Type B pancreatic cell (in vitro differentiated cells): ENCODE measurements around the gene PCDHGC5. TPM values are rescaled to one million over a fixed set of nuclear protein-coding genes. Genes with fewer than 3 reads are reported as not detected.

Experiments
- DNase-seq: peaks from one replicate; pipeline ENCODE4 v3.0.0; 2021; ENCODE audit warnings: mixed read lengths; ENCODE audit not compliant: unreplicated experiment; ENCODE audit errors: extremely low spot score
- H3K27ac Mint-ChIP-seq: 2 replicates; pipeline ENCODE4 v1.8.0; 2021; ENCODE audit warnings: mild to moderate bottlenecking, mixed read lengths
- H3K27me3 Mint-ChIP-seq: 2 replicates; pipeline ENCODE4 v1.8.0; 2021; ENCODE audit warnings: mixed read lengths
- H3K36me3 Mint-ChIP-seq: 2 replicates; pipeline ENCODE4 v1.8.0; 2021; ENCODE audit warnings: mixed read lengths
- H3K4me1 Mint-ChIP-seq: one replicate; pipeline ENCODE4 v1.8.0; 2021; ENCODE audit warnings: mixed read lengths; ENCODE audit not compliant: unreplicated experiment
- H3K4me3 Mint-ChIP-seq: 2 replicates; pipeline ENCODE4 v1.8.0; 2021; ENCODE audit warnings: mild to moderate bottlenecking, mixed read lengths
- H3K9me3 Mint-ChIP-seq: 2 replicates; pipeline ENCODE4 v1.8.0; 2021; ENCODE audit warnings: mixed read lengths
- total RNA-seq: library from RNA; stranded (reverse); gene quantifications from 2 replicates; pipeline ENCODE4 v1.2.1, GENCODE V29; 2021; ENCODE audit warnings: low replicate concordance
- TF ChIP-seq, protein P1 (sequence below): fragments of 200-600 bp; sonication (generic); conservative IDR thresholded peaks from 2 replicates; pipeline ENCODE4 v1.5.0; 2021; ENCODE audit warnings: antibody characterized with exemption, mild to moderate bottlenecking

PCDHGC5 gene
- total RNA-seq, 1 donor from 2014 or later = 1.9 TPM

DNA sequence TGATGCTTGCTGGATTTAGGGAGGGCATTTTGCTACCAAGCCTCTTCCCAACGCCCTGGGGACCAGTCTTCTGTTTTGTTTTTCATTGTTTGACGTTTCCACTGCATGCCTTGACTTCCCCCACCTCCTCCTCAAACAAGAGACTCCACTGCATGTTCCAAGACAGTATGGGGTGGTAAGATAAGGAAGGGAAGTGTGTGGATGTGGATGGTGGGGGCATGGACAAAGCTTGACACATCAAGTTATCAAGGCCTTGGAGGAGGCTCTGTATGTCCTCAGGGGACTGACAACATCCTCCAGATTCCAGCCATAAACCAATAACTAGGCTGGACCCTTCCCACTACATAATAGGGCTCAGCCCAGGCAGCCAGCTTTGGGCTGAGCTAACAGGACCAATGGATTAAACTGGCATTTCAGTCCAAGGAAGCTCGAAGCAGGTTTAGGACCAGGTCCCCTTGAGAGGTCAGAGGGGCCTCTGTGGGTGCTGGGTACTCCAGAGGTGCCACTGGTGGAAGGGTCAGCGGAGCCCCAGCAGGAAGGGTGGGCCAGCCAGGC is 23.0 kb downstream of the PCDHGC5 start:
- peaks cover 14% of the 10 kb centered on the region for H3K36me3 Mint-ChIP-seq
- H3K9me3 Mint-ChIP-seq = no peaks in the 10 kb centered on the region
- H3K27ac Mint-ChIP-seq = peak overlapping the region; percentile 89
- peak overlapping the region; percentile 97 for H3K4me3 Mint-ChIP-seq
- H3K27me3 Mint-ChIP-seq = no peaks in the 10 kb centered on the region
- DNase-seq = no peak
- TF ChIP-seq, protein P1, sequence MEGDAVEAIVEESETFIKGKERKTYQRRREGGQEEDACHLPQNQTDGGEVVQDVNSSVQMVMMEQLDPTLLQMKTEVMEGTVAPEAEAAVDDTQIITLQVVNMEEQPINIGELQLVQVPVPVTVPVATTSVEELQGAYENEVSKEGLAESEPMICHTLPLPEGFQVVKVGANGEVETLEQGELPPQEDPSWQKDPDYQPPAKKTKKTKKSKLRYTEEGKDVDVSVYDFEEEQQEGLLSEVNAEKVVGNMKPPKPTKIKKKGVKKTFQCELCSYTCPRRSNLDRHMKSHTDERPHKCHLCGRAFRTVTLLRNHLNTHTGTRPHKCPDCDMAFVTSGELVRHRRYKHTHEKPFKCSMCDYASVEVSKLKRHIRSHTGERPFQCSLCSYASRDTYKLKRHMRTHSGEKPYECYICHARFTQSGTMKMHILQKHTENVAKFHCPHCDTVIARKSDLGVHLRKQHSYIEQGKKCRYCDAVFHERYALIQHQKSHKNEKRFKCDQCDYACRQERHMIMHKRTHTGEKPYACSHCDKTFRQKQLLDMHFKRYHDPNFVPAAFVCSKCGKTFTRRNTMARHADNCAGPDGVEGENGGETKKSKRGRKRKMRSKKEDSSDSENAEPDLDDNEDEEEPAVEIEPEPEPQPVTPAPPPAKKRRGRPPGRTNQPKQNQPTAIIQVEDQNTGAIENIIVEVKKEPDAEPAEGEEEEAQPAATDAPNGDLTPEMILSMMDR = no peak
- H3K4me1 Mint-ChIP-seq = peaks cover 72% of the 10 kb centered on the region

DNA sequence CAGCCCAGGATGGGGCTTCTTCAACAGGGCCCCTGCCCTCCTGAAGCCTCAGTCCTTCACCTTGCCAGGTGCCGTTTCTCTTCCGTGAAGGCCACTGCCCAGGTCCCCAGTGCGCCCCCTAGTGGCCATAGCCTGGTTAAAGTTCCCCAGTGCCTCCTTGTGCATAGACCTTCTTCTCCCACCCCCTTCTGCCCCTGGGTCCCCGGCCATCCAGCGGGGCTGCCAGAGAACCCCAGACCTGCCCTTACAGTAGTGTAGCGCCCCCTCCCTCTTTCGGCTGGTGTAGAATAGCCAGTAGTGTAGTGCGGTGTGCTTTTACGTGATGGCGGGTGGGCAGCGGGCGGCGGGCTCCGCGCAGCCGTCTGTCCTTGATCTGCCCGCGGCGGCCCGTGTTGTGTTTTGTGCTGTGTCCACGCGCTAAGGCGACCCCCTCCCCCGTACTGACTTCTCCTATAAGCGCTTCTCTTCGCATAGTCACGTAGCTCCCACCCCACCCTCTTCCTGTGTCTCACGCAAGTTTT is 23.6 kb downstream of the PCDHGC5 start:
- Mint-ChIP-seq H3K4me1 (peaks cover 70% of the 10 kb centered on the region), H3K36me3 (peaks cover 18% of the 10 kb centered on the region), H3K9me3 (no peaks in the 10 kb centered on the region), H3K27ac (peak overlapping the region; percentile 89), H3K27me3 (no peaks in the 10 kb centered on the region), H3K4me3 (peak overlapping the region; percentile 97)
- DNase-seq = peak; percentile 88
- TF ChIP-seq, protein P1 = peak; percentile 95

DNA sequence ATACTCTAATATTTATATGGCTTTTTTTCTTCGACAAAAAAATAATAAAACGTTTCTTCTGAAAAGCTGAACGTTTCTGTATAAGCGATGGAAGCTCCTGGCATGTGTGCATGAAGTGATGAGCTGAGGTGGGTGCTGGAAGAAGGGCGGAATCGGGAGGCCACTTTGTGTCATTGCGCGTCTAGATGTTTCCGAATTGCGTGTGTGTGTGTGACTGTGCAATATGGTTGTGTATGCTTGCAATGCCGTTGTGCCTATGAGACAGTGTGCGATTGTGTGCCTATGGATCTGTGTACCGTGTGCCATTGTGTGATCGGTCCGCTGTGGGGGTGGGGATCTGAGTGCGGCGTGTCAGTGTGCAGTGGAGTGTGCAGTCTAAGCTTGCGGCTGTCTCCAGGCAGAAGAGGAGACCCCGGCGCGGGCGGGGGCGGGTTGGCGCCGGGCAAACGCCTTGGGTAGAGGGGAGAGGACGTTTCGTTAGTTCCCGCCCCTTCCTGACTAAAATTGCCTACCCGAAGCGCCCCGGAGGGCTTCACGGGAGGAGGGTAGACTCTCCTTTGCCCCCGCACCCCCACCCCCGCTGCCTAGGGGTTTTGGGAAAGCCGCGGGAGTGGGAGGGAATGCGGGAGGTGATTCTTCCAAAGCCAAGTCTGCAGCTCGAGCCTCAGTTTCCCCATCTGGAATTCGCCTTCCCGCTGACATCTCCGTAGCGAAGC is 24.2 kb downstream of the PCDHGC5 start:
- peaks cover 64% of the 10 kb centered on the region for H3K4me1 Mint-ChIP-seq

DNA sequence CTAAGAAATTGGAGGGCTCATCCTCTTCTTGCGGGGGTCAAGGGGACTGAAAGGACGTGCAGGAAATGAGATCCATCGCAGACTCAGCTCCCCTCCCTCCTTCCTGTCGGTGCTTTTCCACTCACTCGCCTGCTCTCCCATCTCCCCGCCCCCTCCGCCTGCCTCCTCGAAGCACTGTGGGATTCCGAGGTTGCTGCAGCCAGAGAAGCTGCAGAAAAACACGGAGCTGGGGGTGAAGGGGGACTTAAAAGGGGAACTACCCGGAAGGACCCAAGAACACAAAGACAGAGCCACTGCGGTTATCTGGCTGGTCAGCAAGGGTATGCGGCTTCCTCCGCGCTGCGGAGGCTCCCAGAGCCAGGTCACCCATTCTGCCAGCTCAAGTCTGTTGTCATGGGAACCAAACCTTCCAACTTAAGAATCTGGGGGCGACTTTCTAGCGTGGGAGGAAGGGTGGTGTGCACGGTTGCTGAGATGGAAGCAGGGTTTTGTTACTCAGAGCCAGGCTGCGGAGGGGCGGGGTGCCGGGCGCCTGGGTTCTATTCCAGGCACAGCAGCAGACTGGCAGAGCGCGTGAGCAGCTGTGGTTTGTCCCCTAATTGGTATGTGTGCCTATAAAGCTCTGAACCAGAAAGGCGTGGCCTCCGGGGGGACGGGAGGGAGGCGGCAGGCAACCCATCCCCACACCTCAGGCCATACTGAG is 24.9 kb downstream of the PCDHGC5 start:
- Mint-ChIP-seq H3K27ac (peak overlapping the region; percentile 89), H3K4me1 (peaks cover 60% of the 10 kb centered on the region), H3K4me3 (peak overlapping the region; percentile 97), H3K27me3 (no peaks in the 10 kb centered on the region), H3K36me3 (peaks cover 24% of the 10 kb centered on the region), H3K9me3 (no peaks in the 10 kb centered on the region)
- TF ChIP-seq, protein P1 = no peak
- peak; percentile 82 for DNase-seq

More for the DNA sequence above, 24.2 kb downstream of the PCDHGC5 start:
- peaks cover 22% of the 10 kb centered on the region for H3K36me3 Mint-ChIP-seq
- H3K27me3 Mint-ChIP-seq = no peaks in the 10 kb centered on the region
- peak overlapping the region; percentile 97 for H3K4me3 Mint-ChIP-seq
- peak overlapping the region; percentile 89 for H3K27ac Mint-ChIP-seq
- DNase-seq = peak; percentile 84
- no peaks in the 10 kb centered on the region for H3K9me3 Mint-ChIP-seq
- TF ChIP-seq, protein P1 = no peak

DNA sequence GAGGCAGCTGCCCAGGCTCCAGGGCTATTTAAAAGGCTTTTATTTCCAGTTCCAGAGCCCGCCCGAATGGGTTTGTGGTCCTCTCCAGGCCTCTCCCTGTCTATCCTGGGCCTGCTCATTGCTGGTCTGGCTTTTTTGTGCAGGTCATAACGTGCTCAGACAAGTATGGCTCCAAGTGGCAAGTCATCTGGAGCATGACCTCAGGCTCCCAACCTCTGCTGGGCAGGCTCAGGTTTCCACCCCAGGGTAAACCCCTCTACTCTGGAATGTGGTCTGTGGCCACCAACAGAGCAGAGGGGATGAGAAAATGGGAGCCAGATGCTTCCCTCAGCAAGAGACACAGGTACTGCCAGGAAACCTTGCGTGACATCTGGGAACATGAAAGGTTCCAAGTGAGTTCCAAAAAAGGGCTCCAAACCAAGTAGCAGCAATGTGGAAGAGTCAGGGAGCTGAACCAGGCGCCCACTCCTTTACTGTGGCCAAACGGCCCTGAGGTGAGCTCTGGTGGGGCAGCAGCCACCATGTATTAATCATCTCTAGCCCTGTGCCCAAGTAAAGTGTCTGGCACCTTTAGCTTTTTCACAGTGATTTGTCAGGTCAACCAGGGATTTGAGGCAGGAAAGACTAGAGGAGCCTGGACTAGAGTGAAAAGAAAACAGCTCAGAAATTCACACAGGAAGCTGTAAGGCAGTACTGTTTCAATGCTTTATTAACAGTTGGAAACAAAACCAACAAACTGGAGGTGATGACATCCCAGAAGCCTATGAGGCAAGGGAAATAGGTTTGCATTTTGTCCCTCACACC is 25.7 kb downstream of the PCDHGC5 start:
- H3K4me3 Mint-ChIP-seq = peak overlapping the region; percentile 97
- H3K4me1 Mint-ChIP-seq = peaks cover 53% of the 10 kb centered on the region
- H3K9me3 Mint-ChIP-seq = no peaks in the 10 kb centered on the region

More for the DNA sequence above, 25.7 kb downstream of the PCDHGC5 start:
- H3K36me3 Mint-ChIP-seq = peaks cover 32% of the 10 kb centered on the region
- peak overlapping the region; percentile 89 for H3K27ac Mint-ChIP-seq
- H3K27me3 Mint-ChIP-seq = no peaks in the 10 kb centered on the region
- TF ChIP-seq, protein P1 = no peak
- DNase-seq = no peak
